ENCODE data around the gene ARL15.

DNA sequence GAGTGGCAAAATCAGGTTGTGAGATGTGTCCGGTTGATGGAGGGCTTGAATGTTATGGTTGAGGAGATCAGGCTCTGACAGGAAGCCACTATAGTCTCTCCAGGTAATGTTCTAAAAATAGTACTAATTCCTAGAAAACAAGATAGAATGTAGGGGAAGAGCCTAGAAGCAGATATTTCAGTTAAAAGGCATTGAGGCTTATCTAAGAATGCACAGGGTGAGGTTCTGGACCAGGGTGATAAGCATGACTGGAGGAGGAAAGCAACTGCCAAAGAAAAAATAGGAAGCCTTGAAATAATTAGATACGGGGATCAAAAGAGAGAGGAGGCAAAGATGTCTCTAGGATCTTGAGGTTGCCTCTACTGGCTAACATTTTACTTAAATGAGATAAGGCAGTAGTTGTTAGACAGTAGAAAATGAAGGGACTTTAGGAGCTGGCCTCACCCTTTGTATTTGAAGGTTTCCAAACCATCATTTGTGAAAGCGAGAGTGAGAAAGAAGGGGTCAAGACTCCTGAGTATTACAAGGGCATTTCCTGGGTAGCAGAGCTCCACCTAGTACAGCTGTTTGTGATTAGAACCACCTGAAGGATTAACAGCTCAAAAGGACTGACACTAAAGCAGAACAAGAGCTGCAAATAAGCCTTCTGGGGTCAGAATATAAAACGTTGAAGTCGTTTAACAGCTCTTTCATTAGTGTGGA, 15.4 kb upstream of the ARL15 start:
- no peak for TF ChIP-seq CREB1 (IDR thresholded peaks at IDR 0.05; ENCODE audit: low read depth)
- TF ChIP-seq TAF1 (IDR thresholded peaks at IDR 0.05; ENCODE audit: low read depth), result no peak
- TF ChIP-seq, protein P1, sequence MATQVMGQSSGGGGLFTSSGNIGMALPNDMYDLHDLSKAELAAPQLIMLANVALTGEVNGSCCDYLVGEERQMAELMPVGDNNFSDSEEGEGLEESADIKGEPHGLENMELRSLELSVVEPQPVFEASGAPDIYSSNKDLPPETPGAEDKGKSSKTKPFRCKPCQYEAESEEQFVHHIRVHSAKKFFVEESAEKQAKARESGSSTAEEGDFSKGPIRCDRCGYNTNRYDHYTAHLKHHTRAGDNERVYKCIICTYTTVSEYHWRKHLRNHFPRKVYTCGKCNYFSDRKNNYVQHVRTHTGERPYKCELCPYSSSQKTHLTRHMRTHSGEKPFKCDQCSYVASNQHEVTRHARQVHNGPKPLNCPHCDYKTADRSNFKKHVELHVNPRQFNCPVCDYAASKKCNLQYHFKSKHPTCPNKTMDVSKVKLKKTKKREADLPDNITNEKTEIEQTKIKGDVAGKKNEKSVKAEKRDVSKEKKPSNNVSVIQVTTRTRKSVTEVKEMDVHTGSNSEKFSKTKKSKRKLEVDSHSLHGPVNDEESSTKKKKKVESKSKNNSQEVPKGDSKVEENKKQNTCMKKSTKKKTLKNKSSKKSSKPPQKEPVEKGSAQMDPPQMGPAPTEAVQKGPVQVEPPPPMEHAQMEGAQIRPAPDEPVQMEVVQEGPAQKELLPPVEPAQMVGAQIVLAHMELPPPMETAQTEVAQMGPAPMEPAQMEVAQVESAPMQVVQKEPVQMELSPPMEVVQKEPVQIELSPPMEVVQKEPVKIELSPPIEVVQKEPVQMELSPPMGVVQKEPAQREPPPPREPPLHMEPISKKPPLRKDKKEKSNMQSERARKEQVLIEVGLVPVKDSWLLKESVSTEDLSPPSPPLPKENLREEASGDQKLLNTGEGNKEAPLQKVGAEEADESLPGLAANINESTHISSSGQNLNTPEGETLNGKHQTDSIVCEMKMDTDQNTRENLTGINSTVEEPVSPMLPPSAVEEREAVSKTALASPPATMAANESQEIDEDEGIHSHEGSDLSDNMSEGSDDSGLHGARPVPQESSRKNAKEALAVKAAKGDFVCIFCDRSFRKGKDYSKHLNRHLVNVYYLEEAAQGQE (IDR thresholded peaks at IDR 0.05; ENCODE audit: low read depth), result no peak
- no peak for TF ChIP-seq EP300 (IDR thresholded peaks at IDR 0.05; ENCODE audit: borderline replicate concordance)
- TF ChIP-seq, protein P2, sequence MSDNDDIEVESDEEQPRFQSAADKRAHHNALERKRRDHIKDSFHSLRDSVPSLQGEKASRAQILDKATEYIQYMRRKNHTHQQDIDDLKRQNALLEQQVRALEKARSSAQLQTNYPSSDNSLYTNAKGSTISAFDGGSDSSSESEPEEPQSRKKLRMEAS (IDR thresholded peaks at IDR 0.05), result no peak
- TF ChIP-seq EGR1 (IDR thresholded peaks at IDR 0.05), result no peak
- no peak for TF ChIP-seq CEBPB (IDR thresholded peaks at IDR 0.05)
- TF ChIP-seq TCF12 (IDR thresholded peaks at IDR 0.05; ENCODE audit: low read depth), result no peak
- TF ChIP-seq, protein P3, sequence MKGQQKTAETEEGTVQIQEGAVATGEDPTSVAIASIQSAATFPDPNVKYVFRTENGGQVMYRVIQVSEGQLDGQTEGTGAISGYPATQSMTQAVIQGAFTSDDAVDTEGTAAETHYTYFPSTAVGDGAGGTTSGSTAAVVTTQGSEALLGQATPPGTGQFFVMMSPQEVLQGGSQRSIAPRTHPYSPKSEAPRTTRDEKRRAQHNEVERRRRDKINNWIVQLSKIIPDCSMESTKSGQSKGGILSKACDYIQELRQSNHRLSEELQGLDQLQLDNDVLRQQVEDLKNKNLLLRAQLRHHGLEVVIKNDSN (IDR thresholded peaks at IDR 0.05), result no peak
- TF ChIP-seq YY1 (IDR thresholded peaks at IDR 0.05; ENCODE audit: low read depth), result no peak

Data from Ishikawa (cell line).